GM12878 (cell line): ENCODE measurements around the gene NISCH. TPM values are rescaled to one million over a fixed set of nuclear protein-coding genes. Genes with fewer than 3 reads are reported as not detected.

ENCODE experiments used
- ATF7 ChIP-seq: fragments of 450-650 bp; IDR thresholded peaks from 2 replicates; pipeline ENCODE4 v1.6.1; 2016; ENCODE audit warnings: low read depth, mild to moderate bottlenecking
- CREB1 ChIP-seq: IDR thresholded peaks from 2 replicates; pipeline ENCODE4 v1.6.1; 2012; ENCODE audit warnings: low read depth, mild to moderate bottlenecking, inconsistent platforms
- FOXM1 ChIP-seq: IDR thresholded peaks from 2 replicates; pipeline ENCODE4 v1.6.1; 2012; ENCODE audit warnings: low read depth, mild to moderate bottlenecking, inconsistent platforms, low read length, moderate library complexity
- HDGF ChIP-seq: fragments of 450-650 bp; IDR thresholded peaks from 2 replicates; pipeline ENCODE4 v1.6.1; 2016; ENCODE audit warnings: antibody characterized with exemption
- MTA3 ChIP-seq: IDR thresholded peaks from 2 replicates; pipeline ENCODE4 v1.6.1; 2012; ENCODE audit warnings: low read length, inconsistent platforms, borderline replicate concordance
- MXI1 ChIP-seq: fragments of 150-350 bp; IDR thresholded peaks from 2 replicates; pipeline ENCODE4 v1.6.1; 2011; ENCODE audit warnings: low read depth, mild to moderate bottlenecking, inconsistent platforms, low read length, improper control_type of control experiment
- MYC ChIP-seq: IDR thresholded peaks from 2 replicates; pipeline ENCODE4 v1.6.1; 2011; ENCODE audit warnings: mild to moderate bottlenecking, low read length, moderate library complexity, inconsistent platforms; ENCODE audit not compliant: insufficient read depth, insufficient replicate concordance, insufficient read length, severe bottlenecking
- NRF1 ChIP-seq: conservative IDR thresholded peaks from 2 replicates; pipeline ENCODE4 v1.6.1; 2011; ENCODE audit warnings: mild to moderate bottlenecking, low read depth, low read length, improper control_type of control experiment
- POLR2AphosphoS5 ChIP-seq: IDR thresholded peaks from 2 replicates; pipeline ENCODE4 v1.6.1; 2011; ENCODE audit warnings: mild to moderate bottlenecking, low read length, inconsistent platforms
- RBBP5 ChIP-seq: fragments of 200-600 bp; sonication (generic); conservative IDR thresholded peaks from 2 replicates; pipeline ENCODE4 v1.6.1; 2016
- SRF ChIP-seq, 2 experiments: IDR thresholded peaks; 2 replicates each; pipeline ENCODE4 v1.6.1; 2011; ENCODE audit warnings: low read depth in 2 of 2, low read length in 2 of 2, mild to moderate bottlenecking in 1 of 2, moderate library complexity in 1 of 2
- TAF1 ChIP-seq: IDR thresholded peaks from 2 replicates; pipeline ENCODE4 v1.6.1; 2011; ENCODE audit warnings: mild to moderate bottlenecking, low read depth, low read length, borderline replicate concordance
- ZNF384 ChIP-seq: IDR thresholded peaks from 2 replicates; pipeline ENCODE4 v1.6.1; 2012; ENCODE audit warnings: low read depth, mild to moderate bottlenecking, low read length, improper control_type of control experiment, borderline replicate concordance
- ZNF687 ChIP-seq: fragments of 450-650 bp; IDR thresholded peaks from 2 replicates; pipeline ENCODE4 v1.6.1; 2017; ENCODE audit warnings: mild to moderate bottlenecking, moderate library complexity
- polyA plus RNA-seq, 11 experiments: library from polyadenylated mRNA; depleted of rRNA in 4 of 11; unstranded in 6 of 11; stranded (reverse) in 5 of 11; fragments of >200 nt; fragmentation: Nextera tagmentation in 4 of 11; fragmentation: Illumina TruSeq in 1 of 11; extraction: Ambion mirVana in 4 of 11; extraction: Trizol in 1 of 11; gene quantifications; 1 replicate in 1 of 11; 2 replicates in 10 of 11; pipeline versions ENCODE4 v1.2.1 to v1.2.3, GENCODE V29; 2011 to 2016; ENCODE audit warnings: inconsistent platforms in 2 of 11, missing spikeins in 2 of 11, low read depth in 1 of 11
- total RNA-seq, 4 experiments: library from RNA; depleted of rRNA in 3 of 4; stranded (reverse); fragments of >200 nt in 3 of 4; fragmentation: Illumina TruSeq in 1 of 4; extraction: Trizol in 1 of 4; gene quantifications; 2 replicates each; pipeline versions ENCODE4 v1.2.1 to v1.2.3, GENCODE V29; 2013 to 2021
- TF ChIP-seq, protein P1 (sequence below): IDR thresholded peaks from 2 replicates; pipeline ENCODE4 v1.6.1; 2011; ENCODE audit warnings: mild to moderate bottlenecking, low read depth, low read length, moderate library complexity; ENCODE audit not compliant: insufficient replicate concordance

The NISCH gene
- total and polyA plus RNA-seq, 10 of the 15 experiments (the other 5 are each of a cell fraction or from before 2014, with no cell fraction given) = 0.76 to 52.5 (median 24.6) TPM

- TF ChIP-seq ZNF687 (no peak), HDGF (peak; percentile 96; the same call in 1 of the 2 replicates), CREB1 (peak; percentile 65; the same call in 1 of the 2 replicates), SRF (IDR thresholded peaks at IDR 0.05; ENCODE audit: low read depth in 2 of 2, low read length in 2 of 2) (0 out of 4 replicates have a peak, but pooled peaks have one; percentile 20 to 26), ATF7 (peak; percentile 34), TAF1 (peak; percentile 95), ZNF384 (no peak), MTA3 (no peak), POLR2AphosphoS5 (peak; percentile 99), MYC (peak; percentile 85), FOXM1 (no peak), MXI1 (peak; percentile 85), RBBP5 (no peak), NRF1 (peak; percentile 95)
- TF ChIP-seq, protein P1, sequence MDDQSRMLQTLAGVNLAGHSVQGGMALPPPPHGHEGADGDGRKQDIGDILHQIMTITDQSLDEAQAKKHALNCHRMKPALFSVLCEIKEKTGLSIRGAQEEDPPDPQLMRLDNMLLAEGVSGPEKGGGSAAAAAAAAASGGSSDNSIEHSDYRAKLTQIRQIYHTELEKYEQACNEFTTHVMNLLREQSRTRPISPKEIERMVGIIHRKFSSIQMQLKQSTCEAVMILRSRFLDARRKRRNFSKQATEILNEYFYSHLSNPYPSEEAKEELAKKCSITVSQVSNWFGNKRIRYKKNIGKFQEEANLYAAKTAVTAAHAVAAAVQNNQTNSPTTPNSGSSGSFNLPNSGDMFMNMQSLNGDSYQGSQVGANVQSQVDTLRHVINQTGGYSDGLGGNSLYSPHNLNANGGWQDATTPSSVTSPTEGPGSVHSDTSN = peak; percentile 27
Measured at GRCh38 chr3:52536369-52537164, 81.2 kb downstream of the NISCH start, which contains the start of gene UQCC5 (continued).
